ENCODE data around the gene DAP.

DNA sequence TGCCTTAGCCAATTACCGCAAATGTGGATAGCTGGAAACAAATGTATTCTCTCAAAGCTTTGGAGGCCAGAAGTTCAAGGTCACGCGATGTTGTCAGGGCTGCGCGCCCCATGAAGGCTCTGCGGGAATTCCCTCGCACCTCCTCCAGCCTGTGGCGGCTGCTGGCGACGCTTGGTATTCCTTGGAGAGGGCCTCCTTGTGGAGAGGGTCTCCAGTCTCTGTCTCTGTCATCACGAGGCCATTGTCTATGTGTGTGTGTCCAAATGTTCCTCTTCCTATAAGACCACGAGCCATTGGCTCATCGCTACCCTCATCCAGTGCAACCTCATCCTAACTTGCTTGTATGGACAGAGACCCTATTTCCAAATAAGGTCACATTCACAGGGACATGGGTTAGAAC is 99.6 kb downstream of the DAP start:
- no peak for TF ChIP-seq POLR2A (IDR thresholded peaks at IDR 0.05; ENCODE audit: low read depth, low read length)
- no peak for TF ChIP-seq RCOR1 (IDR thresholded peaks at IDR 0.05; ENCODE audit: insufficient replicate concordance, low read length)
- TF ChIP-seq, protein P1, sequence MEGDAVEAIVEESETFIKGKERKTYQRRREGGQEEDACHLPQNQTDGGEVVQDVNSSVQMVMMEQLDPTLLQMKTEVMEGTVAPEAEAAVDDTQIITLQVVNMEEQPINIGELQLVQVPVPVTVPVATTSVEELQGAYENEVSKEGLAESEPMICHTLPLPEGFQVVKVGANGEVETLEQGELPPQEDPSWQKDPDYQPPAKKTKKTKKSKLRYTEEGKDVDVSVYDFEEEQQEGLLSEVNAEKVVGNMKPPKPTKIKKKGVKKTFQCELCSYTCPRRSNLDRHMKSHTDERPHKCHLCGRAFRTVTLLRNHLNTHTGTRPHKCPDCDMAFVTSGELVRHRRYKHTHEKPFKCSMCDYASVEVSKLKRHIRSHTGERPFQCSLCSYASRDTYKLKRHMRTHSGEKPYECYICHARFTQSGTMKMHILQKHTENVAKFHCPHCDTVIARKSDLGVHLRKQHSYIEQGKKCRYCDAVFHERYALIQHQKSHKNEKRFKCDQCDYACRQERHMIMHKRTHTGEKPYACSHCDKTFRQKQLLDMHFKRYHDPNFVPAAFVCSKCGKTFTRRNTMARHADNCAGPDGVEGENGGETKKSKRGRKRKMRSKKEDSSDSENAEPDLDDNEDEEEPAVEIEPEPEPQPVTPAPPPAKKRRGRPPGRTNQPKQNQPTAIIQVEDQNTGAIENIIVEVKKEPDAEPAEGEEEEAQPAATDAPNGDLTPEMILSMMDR (conservative IDR thresholded peaks at IDR 0.05; ENCODE audit: low read depth, low read length): no peak
- TF ChIP-seq MXI1 (IDR thresholded peaks at IDR 0.05; ENCODE audit: borderline replicate concordance, low read depth, low read length): no peak
- no peak for TF ChIP-seq MAFK (IDR thresholded peaks at IDR 0.05; ENCODE audit: low read depth, low read length)
- TF ChIP-seq RFX5 (IDR thresholded peaks at IDR 0.05; ENCODE audit: low read depth, low read length): no peak
- TF ChIP-seq RAD21 (IDR thresholded peaks at IDR 0.05; ENCODE audit: low read length): no peak
